ENCODE data around the gene ZFP36L1.

ZFP36L1 gene

DNA sequence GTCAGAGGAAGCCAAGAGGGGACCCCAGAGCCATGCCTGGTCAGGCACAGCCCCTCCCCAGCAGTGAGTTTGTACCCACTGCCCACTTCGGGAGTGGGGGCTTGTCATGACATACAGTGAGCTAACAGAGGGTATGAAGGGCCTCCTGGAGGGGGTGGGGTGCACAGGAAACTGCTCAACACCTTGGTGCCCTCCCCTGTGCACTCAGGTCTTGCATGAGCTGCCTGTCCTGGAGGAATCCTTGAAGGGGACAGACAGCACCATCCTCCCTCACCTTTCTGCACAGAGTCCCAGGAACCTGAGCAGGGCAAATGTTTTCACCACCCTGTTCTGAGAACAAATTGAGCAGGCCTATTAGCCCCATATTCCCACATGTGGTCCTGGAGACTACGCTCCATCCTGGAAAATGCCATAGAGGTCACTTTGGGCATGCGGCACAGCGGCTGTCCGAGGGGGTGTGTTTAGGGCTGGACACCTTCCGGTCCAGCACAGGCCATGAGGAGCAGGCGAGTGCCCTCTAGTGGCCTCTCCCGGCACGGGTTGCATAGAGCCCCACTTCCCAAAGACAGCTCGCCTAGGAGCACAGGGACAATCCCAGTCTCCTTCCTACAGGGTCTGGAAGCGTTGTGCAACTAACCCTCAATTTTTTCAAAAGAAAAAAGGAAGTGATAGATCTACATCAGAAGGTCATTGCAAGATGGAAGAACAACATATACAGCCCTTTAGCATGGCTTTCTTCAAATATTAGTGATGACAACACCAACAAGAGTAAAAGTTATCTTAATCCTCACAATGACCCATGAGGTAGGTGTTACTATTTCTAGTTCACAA lies 31.9 kb upstream of the ZFP36L1 start:
- TF ChIP-seq EZH2 (IDR thresholded peaks at IDR 0.05) (no peak), FOXP2 (optimal IDR thresholded peaks at IDR 0.05; ENCODE audit: control extremely low read depth, extremely low read length, insufficient read depth) (no peak)
- H3K27ac ChIP-seq: no peak overlapping the region
- no peak for DNase-seq (ENCODE audit: low read depth, low spot score)
- H3K36me3 ChIP-seq (ENCODE audit: insufficient read depth, low read length): no peaks in the 10 kb centered on the region
- no peak overlapping the region for H3K4me3 ChIP-seq
- no peaks in the 10 kb centered on the region for H3K9me3 ChIP-seq (ENCODE audit: low read depth, low read length)
- H3K9ac ChIP-seq (ENCODE audit: insufficient read length): no peak overlapping the region

DNA sequence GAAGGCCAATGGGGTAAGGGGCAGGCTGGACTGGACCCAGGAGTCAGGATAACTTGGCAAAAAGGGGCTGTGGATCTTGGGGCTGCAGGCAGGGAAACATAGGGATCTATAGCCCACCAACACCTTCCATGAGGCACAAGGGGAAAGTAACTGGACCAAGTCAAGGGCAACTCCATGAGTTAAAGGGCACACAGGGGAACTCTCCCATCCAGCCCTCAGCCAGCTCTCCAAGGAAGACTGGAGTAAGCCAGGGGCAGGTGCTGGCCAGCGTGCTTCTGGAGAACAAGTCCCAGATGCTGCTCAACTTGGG lies 31.3 kb upstream of the ZFP36L1 start:
- H3K4me3 ChIP-seq: no peak overlapping the region

DNA sequence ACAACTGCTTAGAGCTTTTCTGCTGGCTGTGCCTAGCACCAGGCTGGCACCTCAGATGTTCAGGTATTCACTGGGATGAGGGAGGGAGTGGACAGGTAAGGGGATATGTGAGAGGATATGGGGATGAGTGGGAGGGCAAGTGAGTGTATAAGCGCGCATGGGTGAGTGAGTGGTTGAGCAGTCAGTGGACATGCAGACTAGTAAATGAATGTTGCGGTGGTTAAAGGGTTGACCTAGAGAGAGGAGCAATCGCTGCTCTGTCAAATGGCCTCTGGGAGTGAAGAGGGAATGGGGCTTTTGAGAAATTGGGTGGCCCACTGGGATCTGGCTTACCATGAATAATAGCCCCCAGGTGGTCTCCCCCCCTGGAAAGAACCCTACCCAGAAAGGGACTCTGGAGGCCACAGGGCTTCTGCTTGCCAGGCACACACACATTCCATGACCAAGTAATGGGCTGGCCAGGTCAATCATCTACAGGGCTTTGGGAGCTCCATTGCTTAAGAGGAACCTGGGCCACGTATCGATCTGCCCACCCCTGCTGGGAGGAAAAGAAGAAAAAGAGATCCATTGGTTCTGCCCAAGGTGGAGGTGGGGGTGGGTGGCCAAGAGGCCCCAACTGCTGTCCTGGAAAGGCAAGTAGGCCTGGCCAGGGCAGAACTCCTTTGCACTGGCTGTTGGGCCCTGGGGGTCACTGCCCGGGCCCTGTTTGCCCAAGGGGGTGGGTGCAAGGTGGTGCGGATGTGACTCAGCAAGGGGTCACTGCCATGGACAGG lies 30.8 kb upstream of the ZFP36L1 start:
- Histone ChIP-seq H3K9me3 (ENCODE audit: low read depth, low read length) (no peaks in the 10 kb centered on the region), H3K27ac (no peak overlapping the region), H3K9ac (ENCODE audit: insufficient read length) (no peak overlapping the region), H3K36me3 (ENCODE audit: insufficient read depth, low read length) (no peaks in the 10 kb centered on the region), H3K4me3 (no peak overlapping the region)
- TF ChIP-seq POLR2AphosphoS5 (IDR thresholded peaks at IDR 0.05; ENCODE audit: borderline replicate concordance, low read depth, low read length) (no peak), FOXP2 (optimal IDR thresholded peaks at IDR 0.05; ENCODE audit: control extremely low read depth, extremely low read length, insufficient read depth) (no peak), EZH2 (IDR thresholded peaks at IDR 0.05) (no peak)
- DNase-seq (ENCODE audit: low read depth, low spot score): no peak

More for the DNA sequence above, 31.3 kb upstream of the ZFP36L1 start:
- H3K27ac ChIP-seq: no peak overlapping the region
- no peaks in the 10 kb centered on the region for H3K36me3 ChIP-seq (ENCODE audit: insufficient read depth, low read length)
- TF ChIP-seq EZH2 (IDR thresholded peaks at IDR 0.05): no peak
- TF ChIP-seq POLR2AphosphoS5 (IDR thresholded peaks at IDR 0.05; ENCODE audit: borderline replicate concordance, low read depth, low read length): no peak
- no peak for TF ChIP-seq FOXP2 (optimal IDR thresholded peaks at IDR 0.05; ENCODE audit: control extremely low read depth, extremely low read length, insufficient read depth)
- no peak overlapping the region for H3K9ac ChIP-seq (ENCODE audit: insufficient read length)
- DNase-seq (ENCODE audit: low read depth, low spot score): no peak
- H3K9me3 ChIP-seq (ENCODE audit: low read depth, low read length): no peaks in the 10 kb centered on the region

DNA sequence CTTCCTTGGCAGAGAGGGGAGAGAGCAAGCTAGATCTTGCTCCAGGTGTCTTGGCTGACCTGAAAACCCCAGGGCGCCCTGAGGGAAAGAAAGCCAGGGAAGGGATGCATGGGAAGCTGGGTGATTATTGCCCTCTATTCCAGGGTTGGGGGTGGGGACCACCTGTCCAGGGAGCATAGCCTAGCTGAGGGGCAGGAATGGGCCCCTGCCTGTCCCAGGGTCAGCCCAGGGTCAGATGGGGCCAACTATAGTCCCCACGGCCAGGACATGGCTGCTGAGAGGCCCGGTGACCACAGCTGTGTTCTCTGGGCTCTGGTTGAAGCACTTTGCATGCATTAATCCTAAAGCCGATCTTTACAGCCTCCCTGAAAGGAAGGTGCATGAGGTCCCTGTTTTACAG lies 30.1 kb upstream of the ZFP36L1 start:
- no peak overlapping the region for H3K4me3 ChIP-seq
- no peaks in the 10 kb centered on the region for H3K36me3 ChIP-seq (ENCODE audit: insufficient read depth, low read length)
- no peak overlapping the region for H3K9ac ChIP-seq (ENCODE audit: insufficient read length)
- no peak overlapping the region for H3K27ac ChIP-seq
- TF ChIP-seq FOXP2 (optimal IDR thresholded peaks at IDR 0.05; ENCODE audit: control extremely low read depth, extremely low read length, insufficient read depth) (no peak), POLR2AphosphoS5 (IDR thresholded peaks at IDR 0.05; ENCODE audit: borderline replicate concordance, low read depth, low read length) (no peak), EZH2 (IDR thresholded peaks at IDR 0.05) (no peak)
- H3K9me3 ChIP-seq (ENCODE audit: low read depth, low read length): no peaks in the 10 kb centered on the region
- DNase-seq (ENCODE audit: low read depth, low spot score): no peak

DNA sequence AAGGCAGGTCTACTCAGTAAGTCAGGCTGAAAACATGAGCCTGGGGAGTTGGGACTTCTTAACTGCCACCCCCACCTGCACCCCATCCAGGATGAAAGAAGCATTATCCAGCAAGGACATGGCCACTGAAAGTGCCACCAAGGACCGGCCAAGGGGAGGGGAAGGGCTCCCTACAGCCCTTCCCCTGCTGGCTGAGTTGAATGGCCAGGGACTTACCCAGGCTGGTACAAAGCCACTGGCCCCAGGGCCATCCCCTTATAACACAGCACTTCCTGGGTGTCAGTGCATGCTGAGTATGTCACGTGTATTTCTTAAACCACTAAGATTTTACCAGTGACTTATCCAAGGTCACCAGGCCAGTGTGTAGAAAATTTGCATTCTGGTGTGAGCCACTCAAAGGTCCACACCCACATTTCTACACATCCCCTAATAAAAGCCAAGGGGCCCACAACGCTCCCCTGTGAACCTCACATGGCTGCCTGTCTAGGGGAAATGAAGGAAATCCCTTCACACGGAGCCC lies 29.3 kb upstream of the ZFP36L1 start:
- DNase-seq (ENCODE audit: low read depth, low spot score): no peak
- Histone ChIP-seq H3K27ac (no peak overlapping the region), H3K4me3 (no peak overlapping the region), H3K9me3 (ENCODE audit: low read depth, low read length) (no peaks in the 10 kb centered on the region), H3K9ac (ENCODE audit: insufficient read length) (no peak overlapping the region), H3K36me3 (ENCODE audit: insufficient read depth, low read length) (no peaks in the 10 kb centered on the region)
- TF ChIP-seq EZH2 (IDR thresholded peaks at IDR 0.05): no peak

DNA sequence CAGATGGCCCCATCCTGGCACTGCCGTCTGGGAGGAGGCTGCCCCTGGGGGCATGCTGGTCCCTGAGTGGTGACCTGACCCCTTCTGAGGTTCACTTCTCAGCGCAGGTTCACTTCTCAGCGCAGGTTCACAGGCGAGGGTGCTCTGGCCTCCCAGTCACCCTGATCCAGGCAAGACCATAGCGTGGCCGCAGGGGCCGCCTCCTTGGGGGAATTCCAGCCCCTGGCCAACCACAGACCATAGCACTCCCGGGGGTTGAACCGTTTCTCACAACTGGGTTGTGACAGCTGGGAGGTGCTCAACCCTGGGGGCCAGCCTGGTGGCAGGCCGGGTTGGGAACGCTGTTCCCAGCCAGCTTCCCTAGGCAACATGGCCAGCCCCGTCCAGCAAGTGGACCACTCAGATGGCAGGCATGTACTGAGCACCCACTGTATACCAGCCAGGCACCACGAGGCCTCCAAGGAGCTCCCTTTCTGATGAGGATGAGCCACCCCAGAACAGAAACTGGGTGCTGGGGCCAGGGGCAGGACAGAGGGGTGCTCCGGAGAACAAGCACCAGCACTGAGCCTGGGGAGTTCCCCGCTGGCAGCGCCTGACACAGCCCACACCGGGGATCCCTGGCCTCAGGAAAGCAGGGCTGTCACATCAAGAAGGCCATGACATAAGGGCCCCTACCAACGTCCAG lies 28.3 kb upstream of the ZFP36L1 start:
- no peak for DNase-seq (ENCODE audit: low read depth, low spot score)
- Histone ChIP-seq H3K36me3 (ENCODE audit: insufficient read depth, low read length) (no peaks in the 10 kb centered on the region), H3K9ac (ENCODE audit: insufficient read length) (no peak overlapping the region), H3K27ac (no peak overlapping the region), H3K4me3 (no peak overlapping the region), H3K9me3 (ENCODE audit: low read depth, low read length) (no peaks in the 10 kb centered on the region)
- TF ChIP-seq FOXP2 (optimal IDR thresholded peaks at IDR 0.05; ENCODE audit: control extremely low read depth, extremely low read length, insufficient read depth) (no peak), POLR2AphosphoS5 (IDR thresholded peaks at IDR 0.05; ENCODE audit: borderline replicate concordance, low read depth, low read length) (no peak), EZH2 (IDR thresholded peaks at IDR 0.05) (no peak)

DNA sequence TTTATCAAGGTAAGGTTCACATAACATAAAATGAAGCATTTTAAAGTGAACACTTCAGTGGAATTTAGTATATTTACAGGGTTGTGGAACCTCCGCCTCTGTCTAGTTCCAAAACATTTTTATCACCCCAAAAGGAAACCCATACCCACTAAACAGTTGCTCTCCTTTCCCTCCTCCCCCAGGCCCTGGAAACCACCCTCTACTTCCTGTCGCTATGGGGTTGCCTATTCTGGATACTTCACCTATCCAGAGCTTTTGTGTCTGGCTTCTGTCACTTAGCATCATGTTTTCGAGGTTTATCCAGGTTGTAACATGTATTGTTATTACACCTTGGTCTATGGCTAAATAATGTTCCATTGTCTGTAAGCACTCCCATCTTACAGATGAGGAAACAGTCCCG lies 27.7 kb upstream of the ZFP36L1 start:
- no peaks in the 10 kb centered on the region for H3K9me3 ChIP-seq (ENCODE audit: low read depth, low read length)
- no peaks in the 10 kb centered on the region for H3K36me3 ChIP-seq (ENCODE audit: insufficient read depth, low read length)
- TF ChIP-seq POLR2AphosphoS5 (IDR thresholded peaks at IDR 0.05; ENCODE audit: borderline replicate concordance, low read depth, low read length) (no peak), EZH2 (IDR thresholded peaks at IDR 0.05) (no peak), FOXP2 (optimal IDR thresholded peaks at IDR 0.05; ENCODE audit: control extremely low read depth, extremely low read length, insufficient read depth) (no peak)
- no peak overlapping the region for H3K9ac ChIP-seq (ENCODE audit: insufficient read length)
- H3K4me3 ChIP-seq: no peak overlapping the region
- DNase-seq (ENCODE audit: low read depth, low spot score): no peak
- H3K27ac ChIP-seq: no peak overlapping the region

DNA sequence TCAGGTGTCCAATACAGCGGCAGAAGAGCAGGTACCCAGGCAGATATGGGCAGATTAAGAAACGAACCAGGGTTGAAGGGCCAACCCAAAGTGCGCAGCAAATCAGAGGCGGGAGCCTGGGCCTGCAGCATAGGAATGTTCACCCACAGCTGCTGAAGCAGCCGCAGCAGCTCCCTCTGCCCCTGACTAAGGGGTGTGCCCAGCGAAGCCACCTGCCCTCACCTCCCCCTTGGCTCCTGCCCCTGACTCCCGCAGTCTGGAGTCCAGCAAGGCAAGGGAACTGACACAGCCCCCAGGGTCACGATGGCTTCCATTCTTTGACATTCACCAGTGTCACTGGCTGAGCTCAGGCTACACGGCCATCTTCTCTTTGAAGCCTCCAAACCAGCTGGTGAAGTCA lies 27.3 kb upstream of the ZFP36L1 start:
- Histone ChIP-seq H3K9ac (ENCODE audit: insufficient read length) (no peak overlapping the region), H3K27ac (no peak overlapping the region), H3K9me3 (ENCODE audit: low read depth, low read length) (no peaks in the 10 kb centered on the region), H3K4me3 (no peak overlapping the region), H3K36me3 (ENCODE audit: insufficient read depth, low read length) (no peaks in the 10 kb centered on the region)
- no peak for TF ChIP-seq EZH2 (IDR thresholded peaks at IDR 0.05)
- TF ChIP-seq POLR2AphosphoS5 (IDR thresholded peaks at IDR 0.05; ENCODE audit: borderline replicate concordance, low read depth, low read length): no peak
- no peak for TF ChIP-seq FOXP2 (optimal IDR thresholded peaks at IDR 0.05; ENCODE audit: control extremely low read depth, extremely low read length, insufficient read depth)
- no peak for DNase-seq (ENCODE audit: low read depth, low spot score)

Measured in SK-N-MC (cell line).